Keratinocyte (primary cell): ENCODE measurements around the gene NRG3.

ENCODE experiments used
- EZH2 ChIP-seq: IDR thresholded peaks from one replicate; pipeline ENCODE4 v1.6.1; 2012; ENCODE audit warnings: inconsistent platforms, mild to moderate bottlenecking, low read length, moderate library complexity
- TF ChIP-seq, protein P1 (sequence below), 3 experiments: IDR thresholded peaks in 1 of 3; conservative IDR thresholded peaks in 1 of 3; optimal IDR thresholded peaks in 1 of 3; 2 replicates in 2 of 3; 3 replicates in 1 of 3; pipeline versions ENCODE3 to v1.5.1; 2011; ENCODE audit warnings: low read length in 3 of 3, mild to moderate bottlenecking in 3 of 3, moderate library complexity in 2 of 3, control low read depth in 1 of 3, inconsistent platforms in 1 of 3; ENCODE audit not compliant: insufficient read depth in 2 of 3; ENCODE audit errors: extremely low read depth in 1 of 3

DNA sequence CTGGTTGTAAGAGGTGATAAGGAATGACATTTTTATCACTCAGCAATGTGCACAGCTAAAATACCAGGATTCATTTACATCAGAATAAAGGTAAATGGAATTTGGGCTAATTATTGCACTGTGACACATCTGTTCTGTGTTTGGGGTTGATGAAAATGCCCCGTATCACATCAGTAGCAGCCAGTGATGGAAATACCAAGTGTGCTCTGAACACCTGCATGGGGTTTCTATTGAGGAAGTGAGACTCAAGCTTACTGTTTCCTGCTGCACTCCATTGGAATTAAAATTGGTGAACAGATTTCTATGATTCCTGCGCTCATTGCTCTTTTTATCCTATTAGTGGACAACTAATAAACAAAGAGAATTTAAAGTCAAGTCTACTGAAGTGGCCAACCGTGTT lies 296.9 kb downstream of the NRG3 start:
- TF ChIP-seq, protein P1, sequence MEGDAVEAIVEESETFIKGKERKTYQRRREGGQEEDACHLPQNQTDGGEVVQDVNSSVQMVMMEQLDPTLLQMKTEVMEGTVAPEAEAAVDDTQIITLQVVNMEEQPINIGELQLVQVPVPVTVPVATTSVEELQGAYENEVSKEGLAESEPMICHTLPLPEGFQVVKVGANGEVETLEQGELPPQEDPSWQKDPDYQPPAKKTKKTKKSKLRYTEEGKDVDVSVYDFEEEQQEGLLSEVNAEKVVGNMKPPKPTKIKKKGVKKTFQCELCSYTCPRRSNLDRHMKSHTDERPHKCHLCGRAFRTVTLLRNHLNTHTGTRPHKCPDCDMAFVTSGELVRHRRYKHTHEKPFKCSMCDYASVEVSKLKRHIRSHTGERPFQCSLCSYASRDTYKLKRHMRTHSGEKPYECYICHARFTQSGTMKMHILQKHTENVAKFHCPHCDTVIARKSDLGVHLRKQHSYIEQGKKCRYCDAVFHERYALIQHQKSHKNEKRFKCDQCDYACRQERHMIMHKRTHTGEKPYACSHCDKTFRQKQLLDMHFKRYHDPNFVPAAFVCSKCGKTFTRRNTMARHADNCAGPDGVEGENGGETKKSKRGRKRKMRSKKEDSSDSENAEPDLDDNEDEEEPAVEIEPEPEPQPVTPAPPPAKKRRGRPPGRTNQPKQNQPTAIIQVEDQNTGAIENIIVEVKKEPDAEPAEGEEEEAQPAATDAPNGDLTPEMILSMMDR (optimal IDR thresholded peaks at IDR 0.05 in 1 of 3, IDR thresholded peaks at IDR 0.05 in 1 of 3, conservative IDR thresholded peaks at IDR 0.05 in 1 of 3; ENCODE audit: extremely low read depth in 1 of 3, insufficient read depth in 2 of 3, low read length in 3 of 3): no peak
- no peak for TF ChIP-seq EZH2
